IMR-90 (cell line): ENCODE data around the gene SIX2. TPM values are rescaled to one million over a fixed set of nuclear protein-coding genes. Genes with fewer than 3 reads are reported as not detected.

ENCODE experiments used
- ATAC-seq: fragments of 200-7000 bp; cut with Tn5 transposase; 2 replicates; pipeline ENCODE4 v1.9.1; 2020; ENCODE audit warnings: low read depth, mild to moderate bottlenecking, moderate library complexity
- BruUV-seq: library from RNA; stranded (reverse); fragments of 400-500 nt; replicated peaks from 2 replicates; lab custom pipeline; 2021; lab: Mats Ljungman, UMichigan
- CTCF ChIA-PET: fragments of 300-600 bp; formaldehyde crosslinking; extraction: SDS; loops from one replicate; lab custom pipeline; 2021; ENCODE audit warnings: antibody characterized with exemption; lab: Yijun Ruan, JAX
- POLR2A ChIA-PET: fragments of 300-600 bp; sonication (Branson Sonifier 250); formaldehyde crosslinking; loops from one replicate; lab custom pipeline; 2022; ENCODE audit warnings: antibody characterized with exemption; ENCODE audit not compliant: unreplicated experiment; lab: Charles Lee
- DNase-seq: peaks from one replicate; pipeline ENCODE4 v3.0.0; 2013
- H2AFZ ChIP-seq: replicated peaks from 2 replicates; pipeline ENCODE3; 2013; ENCODE audit warnings: low read length, mild to moderate bottlenecking; ENCODE audit not compliant: poor library complexity
- H2AK5ac ChIP-seq: 2 replicates; pipeline ENCODE4 v1.6.1; 2013; ENCODE audit warnings: low read depth, low read length, inconsistent platforms
- H2AK9ac ChIP-seq: replicated peaks from 2 replicates; pipeline ENCODE3; 2013; ENCODE audit warnings: mild to moderate bottlenecking, low read depth, low read length, moderate library complexity; ENCODE audit not compliant: poor library complexity
- H2BK120ac ChIP-seq: 2 replicates; pipeline ENCODE4 v1.6.1; 2013; ENCODE audit warnings: low read depth, low read length, inconsistent platforms
- H2BK15ac ChIP-seq: 3 replicates; pipeline ENCODE4 v1.6.1; 2013; ENCODE audit warnings: low read depth, low read length, inconsistent platforms
- H2BK20ac ChIP-seq: 2 replicates; pipeline ENCODE4 v1.6.1; 2013; ENCODE audit warnings: low read depth, mild to moderate bottlenecking, inconsistent platforms, low read length, moderate library complexity
- H2BK5ac ChIP-seq: 2 replicates; pipeline ENCODE4 v1.6.1; 2013; ENCODE audit warnings: mild to moderate bottlenecking, low read depth, low read length, inconsistent platforms; ENCODE audit not compliant: poor library complexity, severe bottlenecking
- H3K14ac ChIP-seq: replicated peaks from 2 replicates; pipeline ENCODE4 v1.6.1; 2013; ENCODE audit warnings: low read depth, low read length, inconsistent platforms
- H3K18ac ChIP-seq: 2 replicates; pipeline ENCODE4 v1.6.1; 2013; ENCODE audit warnings: low read depth, low read length, control low read depth
- H3K23ac ChIP-seq: 2 replicates; pipeline ENCODE4 v1.6.1; 2013; ENCODE audit warnings: low read depth, low read length, inconsistent platforms
- H3K27ac ChIP-seq: 2 replicates; pipeline ENCODE4 v1.5.1; 2013; ENCODE audit warnings: mild to moderate bottlenecking, control low read depth, low read length; ENCODE audit not compliant: insufficient read depth
- H3K27me3 ChIP-seq: 2 replicates; pipeline ENCODE4 v1.6.1; 2013; ENCODE audit warnings: low read length; ENCODE audit not compliant: control insufficient read depth, insufficient read depth
- H3K36me3 ChIP-seq: 2 replicates; pipeline ENCODE4 v1.6.1; 2013; ENCODE audit warnings: low read length, mixed read lengths; ENCODE audit not compliant: control insufficient read depth, insufficient read depth
- H3K4ac ChIP-seq: 2 replicates; pipeline ENCODE4 v1.6.1; 2013; ENCODE audit warnings: low read depth, low read length, inconsistent platforms
- H3K4me1 ChIP-seq: 2 replicates; pipeline ENCODE4 v1.6.1; 2013; ENCODE audit warnings: low read length, mixed read lengths; ENCODE audit not compliant: control insufficient read depth, insufficient read depth
- H3K4me2 ChIP-seq: 2 replicates; pipeline ENCODE4 v1.6.1; 2013; ENCODE audit warnings: low read depth, mild to moderate bottlenecking, control low read depth, low read length, moderate library complexity
- H3K4me3 ChIP-seq: 2 replicates; pipeline ENCODE4 v1.5.1; 2013; ENCODE audit warnings: low read depth, mild to moderate bottlenecking, control low read depth, low read length, moderate library complexity; ENCODE audit not compliant: insufficient read depth
- H3K56ac ChIP-seq: 2 replicates; pipeline ENCODE4 v1.6.1; 2013; ENCODE audit warnings: low read length, inconsistent platforms; ENCODE audit not compliant: insufficient read depth; ENCODE audit errors: extremely low read depth
- H3K79me1 ChIP-seq, 2 experiments: 2 replicates each; pipeline ENCODE4 v1.6.1; 2013; ENCODE audit warnings: low read length in 2 of 2, inconsistent platforms in 1 of 2, low read depth in 1 of 2
- H3K9ac ChIP-seq: 2 replicates; pipeline ENCODE4 v1.6.1; 2013; ENCODE audit warnings: low read depth, low read length, control low read depth
- H3K9me1 ChIP-seq: 2 replicates; pipeline ENCODE4 v1.6.1; 2013; ENCODE audit warnings: low read length, inconsistent platforms; ENCODE audit not compliant: insufficient read depth
- H3K9me3 ChIP-seq: 2 replicates; pipeline ENCODE4 v1.6.1; 2013; ENCODE audit warnings: low read length; ENCODE audit not compliant: control insufficient read depth, insufficient read depth
- H4K20me1 ChIP-seq: 2 replicates; pipeline ENCODE4 v1.6.1; 2013; ENCODE audit warnings: low read length, inconsistent platforms; ENCODE audit not compliant: insufficient read depth
- H4K5ac ChIP-seq: 2 replicates; pipeline ENCODE4 v1.6.1; 2013; ENCODE audit warnings: mild to moderate bottlenecking, low read depth, low read length, control low read depth
- H4K8ac ChIP-seq, 2 experiments: 2 replicates each; pipeline ENCODE4 v1.6.1; 2013; ENCODE audit warnings: low read depth in 2 of 2, low read length in 2 of 2, control low read depth in 1 of 2, inconsistent platforms in 1 of 2
- H4K91ac ChIP-seq: 2 replicates; pipeline ENCODE4 v1.6.1; 2013; ENCODE audit warnings: low read depth, low read length, inconsistent platforms; ENCODE audit not compliant: insufficient read depth
- BHLHE40 ChIP-seq: fragments of 150-350 bp; IDR thresholded peaks from 2 replicates; pipeline ENCODE4 v1.6.1; 2016; ENCODE audit warnings: mild to moderate bottlenecking, low read depth, low read length
- CHD1 ChIP-seq: IDR thresholded peaks from 2 replicates; pipeline ENCODE4 v1.6.1; 2012; ENCODE audit warnings: low read depth, low read length, improper control_type of control experiment
- RFX5 ChIP-seq: IDR thresholded peaks from 2 replicates; pipeline ENCODE4 v1.8.0; 2012; ENCODE audit warnings: low read depth, mild to moderate bottlenecking, low read length, moderate library complexity
- WGBS, 2 experiments: methylation state at CpG; one replicate each; pipeline versions ENCODE4 v1.1.5 to v1.1.7; 2013; ENCODE audit warnings: missing lambda C conversion rate in 2 of 2; ENCODE audit not compliant: insufficient read length in 1 of 2; ENCODE audit errors: extremely low coverage in 2 of 2; 5-methylcytosine and 5-hydroxymethylcytosine counted together
- dilution Hi-C: fragments of 300-500 bp; cut with HindIII; formaldehyde crosslinking; loops from one replicate; pipeline ENCODE4 v1.14.3; 2018; ENCODE audit warnings: low sequenced_read_pairs; ENCODE audit not compliant: unreplicated experiment
- in situ Hi-C: fragments of 300-500 bp; cut with MboI; formaldehyde crosslinking; loops from 3 replicates; pipeline ENCODE4 v1.14.3; 2019; ENCODE audit warnings: low sequenced_read_pairs, inconsistent platforms, mixed read lengths
- intact Hi-C: fragments of 100-400 bp; cut with micrococcal nuclease; formaldehyde crosslinking; loops from 2 replicates; pipeline ENCODE4 v1.10.0; 2022
- polyA plus RNA-seq, 3 experiments: library from polyadenylated mRNA; depleted of rRNA; stranded (reverse); fragments of >200 nt; gene quantifications; 2 replicates each; pipeline ENCODE4 v1.2.3, GENCODE V29; 2012; ENCODE audit warnings: low replicate concordance in 1 of 3
- total RNA-seq: library from RNA; depleted of rRNA; stranded (reverse); fragments of >200 nt; gene quantifications from 2 replicates; pipeline ENCODE4 v1.2.3, GENCODE V29; 2012
- TF ChIP-seq, protein P1 (sequence below): fragments of 150-350 bp; IDR thresholded peaks from 2 replicates; pipeline ENCODE4 v1.6.1; 2017; ENCODE audit warnings: mild to moderate bottlenecking, antibody characterized with exemption, low read length, low read depth

The SIX2 gene
- total and polyA plus RNA-seq, 2 of the 4 experiments (the other 2 are of a cell fraction), result not detected

DNA sequence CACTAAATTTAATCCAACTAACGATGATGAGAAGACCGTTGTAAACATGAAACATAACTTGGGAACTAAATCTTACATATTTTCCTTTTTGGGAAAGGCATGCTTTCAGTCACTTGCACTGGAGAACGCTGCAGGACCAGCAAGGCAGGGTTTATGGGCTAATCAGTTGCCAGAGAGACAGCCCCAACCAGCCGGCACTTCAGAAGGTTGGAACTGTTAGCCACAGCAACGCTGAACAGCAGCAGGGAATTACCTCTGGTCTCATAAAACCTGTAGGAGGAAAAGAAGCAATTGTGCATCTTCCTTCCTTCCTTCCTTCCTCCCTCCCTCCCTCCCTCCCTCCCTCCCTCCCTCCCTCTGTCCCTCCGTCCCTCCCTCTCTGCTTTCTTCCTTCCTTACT, 33.9 kb upstream of the SIX2 start:
- H4K8ac ChIP-seq, result no peak overlapping the region
- H3K4me2 ChIP-seq, result no peak overlapping the region
- CTCF ChIA-PET, result interaction anchor here (0.7 kb wide), 1 partner anchor 131 kb away, joined by 3 read pairs; no protein-coding TSS in a partner anchor
- in situ Hi-C loops (no loop called here), dilution Hi-C loops (no loop called here), intact Hi-C loops (loop anchor here (10.0 kb wide), 1 partner anchor 52 kb away; no protein-coding TSS in a partner anchor)
- H2BK5ac ChIP-seq, result no peak overlapping the region
- no peak overlapping the region for H2BK15ac ChIP-seq
- H3K9me1 ChIP-seq, result no peaks in the 10 kb centered on the region
- H2AK5ac ChIP-seq, result no peak overlapping the region
- no peak overlapping the region for H2BK20ac ChIP-seq
- no CpG with 5 or more reads among the region's 6 CpGs for WGBS, 2 experiments
- no peak overlapping the region for H3K14ac ChIP-seq
- POLR2A ChIA-PET, result no interaction called here
- H2AK9ac ChIP-seq, result no peak overlapping the region
- H3K27me3 ChIP-seq, result peaks cover 41% of the 10 kb centered on the region
- no peak overlapping the region for H3K23ac ChIP-seq
- H2BK120ac ChIP-seq, result no peak overlapping the region
- H4K20me1 ChIP-seq, result no peaks in the 10 kb centered on the region
- H3K36me3 ChIP-seq, result no peaks in the 10 kb centered on the region
- no peak for TF ChIP-seq BHLHE40
- TF ChIP-seq RFX5, result no peak
- TF ChIP-seq CHD1, result no peak
- TF ChIP-seq, protein P1, sequence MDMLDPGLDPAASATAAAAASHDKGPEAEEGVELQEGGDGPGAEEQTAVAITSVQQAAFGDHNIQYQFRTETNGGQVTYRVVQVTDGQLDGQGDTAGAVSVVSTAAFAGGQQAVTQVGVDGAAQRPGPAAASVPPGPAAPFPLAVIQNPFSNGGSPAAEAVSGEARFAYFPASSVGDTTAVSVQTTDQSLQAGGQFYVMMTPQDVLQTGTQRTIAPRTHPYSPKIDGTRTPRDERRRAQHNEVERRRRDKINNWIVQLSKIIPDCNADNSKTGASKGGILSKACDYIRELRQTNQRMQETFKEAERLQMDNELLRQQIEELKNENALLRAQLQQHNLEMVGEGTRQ, result no peak
- H4K5ac ChIP-seq, result no peak overlapping the region
- H3K9ac ChIP-seq, result no peak overlapping the region
- no peaks in the 10 kb centered on the region for H3K79me1 ChIP-seq
- H3K56ac ChIP-seq, result no peak overlapping the region
- ATAC-seq, result no peak
- H3K9me3 ChIP-seq, result no peaks in the 10 kb centered on the region
- H4K91ac ChIP-seq, result no peak overlapping the region
- no peak overlapping the region for H2AFZ ChIP-seq
- H3K4me3 ChIP-seq, result no peak overlapping the region
- H3K18ac ChIP-seq, result no peak overlapping the region
- no TSS peak for BruUV-seq
- H3K4ac ChIP-seq, result no peak overlapping the region
- no peak overlapping the region for H3K27ac ChIP-seq
- no peaks in the 10 kb centered on the region for H3K4me1 ChIP-seq
- no peak for DNase-seq
